ENCODE data around the gene WDR1.

- no peak for TF ChIP-seq CTCF (conservative IDR thresholded peaks at IDR 0.05)
- no peak for TF ChIP-seq EZH2 (IDR thresholded peaks at IDR 0.05; ENCODE audit: low read depth)
Measured at GRCh38 chr4:10079256-10079655, 37.3 kb downstream of the WDR1 start.

All from PC-9 (cell line).